ENCODE measurements around the gene CLIC1. TPM values are rescaled to one million over a fixed set of nuclear protein-coding genes. Genes with fewer than 3 reads are reported as not detected.

CLIC1 gene
- total and polyA plus RNA-seq, 12 donors, result 109 to 426 (median 217) TPM

GRCh38 chr6:31739639-31740396, 3.5 kb upstream of the CLIC1 start, which contains the start of gene MSH5:
MSH5 (plus strand) TSS chr6:31740005; CDS start chr6:31740467, 462 bp downstream.
- H3K4me3 ChIP-seq, result peak within 1 kb of the TSS in 3 of 4 donors; percentile 59 to 84 (median 63)
- H3K36me3 ChIP-seq (replicated peaks in 1 of 2), result no peaks in the 10 kb centered on the region
- no peaks in the 10 kb centered on the region for H3K9me3 ChIP-seq (replicated peaks in 1 of 3)
- 0 to 1% (median 0%) methylated on average over 18 to 58 of the region's 58 CpGs for WGBS, 4 donors
- H3K4me1 ChIP-seq (replicated peaks in 1 of 2), result peaks cover 10 to 41% of the 10 kb centered on the region in 2 donors
- intact Hi-C loops (cut with DNase I), result loop anchor here in 1 of 2 donors (10.0 kb wide), 1 partner anchor 1675 kb away; the partner anchor contains the start of genes CUTA and PHF1
- peak in 1 of 2 donors; percentile 8 for TF ChIP-seq POLR2A (IDR thresholded peaks at IDR 0.05)
- no peak for TF ChIP-seq CTCF (IDR thresholded peaks at IDR 0.05)
- DNase-seq, result peak; percentile 98 to 100 (median 99)
- H3K27ac ChIP-seq, result peak within 1 kb of the TSS in 3 of 5 donors; percentile 30 to 65 (median 60)
- no peaks in the 10 kb centered on the region for H3K27me3 ChIP-seq

DNA sequence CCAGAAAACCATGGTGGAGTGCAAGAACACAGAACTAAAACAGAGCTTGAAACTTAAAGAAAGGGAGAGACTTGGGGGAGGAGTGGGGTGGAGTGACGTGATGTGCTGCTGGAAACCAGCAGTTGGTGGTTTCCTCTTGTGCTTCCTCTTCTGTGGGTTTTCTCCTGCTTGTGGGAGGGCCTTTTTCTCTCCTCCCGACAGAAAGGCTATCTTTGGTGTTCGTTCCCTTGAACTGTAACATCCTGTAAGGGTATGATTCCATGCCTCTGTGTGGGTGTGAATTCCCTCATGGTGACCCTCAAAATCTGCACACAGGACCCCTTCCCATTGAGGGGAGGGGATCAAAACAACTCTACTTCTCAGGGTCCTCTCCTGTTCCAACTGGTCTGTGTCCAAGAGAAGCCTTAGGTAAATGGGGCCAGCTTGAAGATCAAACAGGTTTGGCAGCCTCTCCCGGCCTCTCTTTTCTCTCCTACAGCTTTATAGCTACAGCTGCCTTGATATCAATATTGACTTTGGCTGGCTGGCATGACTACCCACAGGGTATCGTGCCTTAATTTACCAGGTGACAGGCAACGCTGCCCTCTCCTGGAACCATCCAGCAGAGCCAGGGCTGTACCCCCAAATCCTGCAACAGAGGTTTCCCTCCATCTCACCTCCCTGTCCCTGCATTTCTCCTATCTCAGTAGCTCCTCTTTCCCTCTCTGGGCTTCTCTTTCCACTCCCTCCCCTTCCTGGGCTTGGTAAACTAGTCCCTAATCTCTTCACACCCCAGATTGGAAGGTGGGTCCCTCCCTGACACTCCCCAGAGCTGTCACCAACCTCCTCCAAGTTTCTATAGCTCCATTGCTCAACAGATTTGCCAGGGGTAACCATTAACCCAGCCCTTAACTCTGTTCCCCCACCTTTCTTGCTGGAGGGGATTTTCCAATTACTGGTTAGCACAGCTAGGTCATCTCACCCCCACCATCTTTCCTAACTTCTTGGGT, 2.0 kb upstream of the CLIC1 start:
- peak in 4 of 7 donors; percentile 37 to 60 (median 53) for DNase-seq
- intact Hi-C loops (cut with DNase I), result loop anchor here in 1 of 2 donors (10.0 kb wide), 1 partner anchor 1677 kb away; the partner anchor contains the start of genes CUTA and PHF1
- Histone ChIP-seq H3K9me3 (replicated peaks in 1 of 3) (no peaks in the 10 kb centered on the region), H3K36me3 (replicated peaks in 1 of 2) (peaks cover 0 to 8% of the 10 kb centered on the region in 2 donors), H3K4me1 (replicated peaks in 1 of 2) (peaks cover 18 to 55% of the 10 kb centered on the region in 2 donors), H3K27ac (peak overlapping the region in 3 of 5 donors; percentile 52 to 98 (median 88)), H3K4me3 (no peak overlapping the region), H3K27me3 (no peaks in the 10 kb centered on the region)
- no peak for TF ChIP-seq CTCF (IDR thresholded peaks at IDR 0.05)
- TF ChIP-seq POLR2A (IDR thresholded peaks at IDR 0.05), result no peak
- WGBS, 4 donors, result 31 to 32% (median 31%) methylated on average over 6 of the region's 6 CpGs

DNA sequence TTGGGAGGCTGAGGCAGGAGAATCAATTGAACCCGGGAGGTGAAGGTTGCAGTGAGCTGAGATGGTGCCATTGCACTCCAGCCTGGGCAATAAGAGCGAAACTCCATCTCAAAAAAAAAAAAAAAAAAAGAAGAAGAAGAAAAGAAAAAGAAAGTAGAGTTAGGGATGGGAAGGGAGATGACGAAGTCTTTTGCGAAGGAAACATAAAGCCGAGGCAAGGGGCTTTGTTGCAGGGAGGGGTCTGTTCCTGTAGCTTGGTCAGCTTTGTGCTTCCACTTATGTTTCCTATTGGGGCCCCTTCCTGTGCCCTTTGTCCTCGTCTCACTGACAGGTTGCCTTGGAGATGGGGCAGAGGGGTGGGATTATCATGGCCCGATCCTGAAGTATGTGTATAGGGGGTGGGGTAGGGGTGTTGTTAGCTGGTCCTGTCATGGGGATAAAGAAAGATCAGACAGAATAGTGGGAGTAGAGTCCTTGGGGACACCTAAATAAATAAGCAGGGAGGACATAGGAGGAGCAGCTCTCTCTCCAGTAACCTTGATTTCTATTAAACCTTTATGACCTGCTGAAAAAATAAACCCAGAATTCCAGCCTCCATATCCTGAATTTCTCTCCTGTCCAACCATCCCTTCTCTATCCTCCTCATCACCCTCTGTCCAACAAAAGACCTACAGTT, 1.1 kb upstream of the CLIC1 start:
- intact Hi-C loops (cut with DNase I), result loop anchor here in 1 of 2 donors (10.0 kb wide), 1 partner anchor 1677 kb away; the partner anchor contains the start of genes CUTA and PHF1
- WGBS, 4 donors, result 47 to 48% (median 47%) methylated on average over 7 of the region's 7 CpGs

More for the DNA sequence above, 1.1 kb upstream of the CLIC1 start:
- DNase-seq, result no peak
- Histone ChIP-seq H3K27me3 (no peaks in the 10 kb centered on the region), H3K4me3 (peak overlapping the region in 1 of 4 donors; percentile 92), H3K4me1 (replicated peaks in 1 of 2) (peaks cover 18 to 63% of the 10 kb centered on the region in 2 donors), H3K9me3 (replicated peaks in 1 of 3) (no peaks in the 10 kb centered on the region), H3K27ac (peak overlapping the region in 4 of 5 donors; percentile 22 to 98 (median 70)), H3K36me3 (replicated peaks in 1 of 2) (peaks cover 0 to 16% of the 10 kb centered on the region in 2 donors)
- TF ChIP-seq CTCF (IDR thresholded peaks at IDR 0.05) (no peak), POLR2A (IDR thresholded peaks at IDR 0.05) (no peak)
